GM21367 (cell line): ENCODE data around the gene HIRIP3.
"Not testable (repeated sequence)": the region's sequence is repeated elsewhere in the genome, so short reads cannot be mapped to it uniquely, and the experiment has no call there.

Experiments used
- ATAC-seq: cut with Tn5 transposase; IDR thresholded peaks from one replicate; pipeline ENCODE4 v1.9.1; 2021; ENCODE audit not compliant: unreplicated experiment

The HIRIP3 gene

GRCh38 chr16:29995324-29995910 is at the start of gene HIRIP3:
HIRIP3 (minus strand) TSS chr16:29995617; CDS start chr16:29995605, 12 bp downstream.
- peak; percentile 25 for ATAC-seq

- ATAC-seq: no peak
These were observed 46.4 kb upstream of the HIRIP3 start for GRCh38 chr16:30041841-30042240.

GRCh38 chr16:30040690-30041089 is 45.3 kb upstream of the HIRIP3 start:
- not testable (repeated sequence) for ATAC-seq

GRCh38 chr16:30040221-30040620 is 44.8 kb upstream of the HIRIP3 start:
- no peak for ATAC-seq

- ATAC-seq: no peak
These were observed 37.9 kb upstream of the HIRIP3 start for GRCh38 chr16:30033270-30033669.

GRCh38 chr16:30032083-30032819 is 36.8 kb upstream of the HIRIP3 start:
- no peak for ATAC-seq

GRCh38 chr16:30031477-30031918 is 36.1 kb upstream of the HIRIP3 start:
- no peak for ATAC-seq

GRCh38 chr16:30030841-30031413 is 35.5 kb upstream of the HIRIP3 start, which contains the start of gene TLCD3B:
TLCD3B (minus strand) TSS chr16:30031271; CDS start chr16:30030527, 744 bp downstream.
- no peak for ATAC-seq

- ATAC-seq: no peak
These were observed 34.7 kb upstream of the HIRIP3 start for GRCh38 chr16:30030011-30030685.

- no peak for ATAC-seq
These were observed 33.1 kb upstream of the HIRIP3 start for GRCh38 chr16:30028438-30029076.

GRCh38 chr16:30027588-30028437 is 32.4 kb upstream of the HIRIP3 start:
- no peak for ATAC-seq

- no peak for ATAC-seq
These were observed 31.0 kb upstream of the HIRIP3 start for GRCh38 chr16:30026449-30026848.

- no peak for ATAC-seq
These were observed 30.2 kb upstream of the HIRIP3 start for GRCh38 chr16:30025574-30025973.

GRCh38 chr16:30025156-30025555 is 29.7 kb upstream of the HIRIP3 start:
- no peak for ATAC-seq

GRCh38 chr16:30024451-30024850 is 29.0 kb upstream of the HIRIP3 start:
- no peak for ATAC-seq

GRCh38 chr16:30023586-30023985 is 28.2 kb upstream of the HIRIP3 start:
- no peak for ATAC-seq

GRCh38 chr16:30022887-30023286 is 27.5 kb upstream of the HIRIP3 start, which contains the start of gene C16orf92:
C16orf92 (plus strand) TSS chr16:30023198; CDS start chr16:30023341, 143 bp downstream.
- ATAC-seq: no peak

GRCh38 chr16:30018731-30019158 is 23.3 kb upstream of the HIRIP3 start:
- no peak for ATAC-seq

- not testable (repeated sequence) for ATAC-seq
These were observed 22.5 kb upstream of the HIRIP3 start for GRCh38 chr16:30017937-30018336.

GRCh38 chr16:30017277-30017656 is 21.9 kb upstream of the HIRIP3 start:
- ATAC-seq: no peak
